Measurements from ENCODE around the gene RTN4.

RTN4 gene

DNA sequence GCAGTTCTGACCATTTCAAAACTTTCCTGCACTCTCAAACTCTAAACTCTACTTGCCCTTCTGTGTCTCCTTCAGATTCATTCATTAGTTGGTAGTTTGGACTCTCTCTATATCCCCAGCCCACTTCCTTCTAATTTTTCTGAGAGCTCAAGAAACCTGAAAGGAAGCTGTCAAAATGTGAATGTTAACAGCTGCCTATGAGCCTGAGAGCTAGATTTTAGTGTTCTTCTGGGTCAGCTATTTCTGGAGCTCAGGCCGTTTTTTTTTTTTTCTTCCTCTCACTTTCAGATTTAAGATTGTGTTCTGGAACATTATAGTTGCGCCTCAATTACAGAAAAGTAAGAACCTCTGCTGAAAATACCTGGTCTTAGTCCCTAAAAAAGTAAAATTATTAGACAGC is 73.1 kb downstream of the RTN4 start:
- no peaks in the 10 kb centered on the region for H3K9me3 ChIP-seq (ENCODE audit: control insufficient read depth in 2 of 2, low read length in 2 of 2)
- H3K27ac ChIP-seq (ENCODE audit: low read depth in 2 of 2, low read length in 2 of 2): no peak overlapping the region
- peaks cover 3 to 14% of the 10 kb centered on the region in 2 donors for H3K4me1 ChIP-seq (ENCODE audit: control insufficient read depth in 2 of 2, insufficient read depth in 2 of 2, low read length in 2 of 2)
- no peak overlapping the region for H3K4me3 ChIP-seq (ENCODE audit: low read length in 2 of 2)
- H3K36me3 ChIP-seq (ENCODE audit: control insufficient read depth in 2 of 2, insufficient read depth in 2 of 2, low read length in 2 of 2): peaks cover 9 to 10% of the 10 kb centered on the region in 2 donors
- no peaks in the 10 kb centered on the region for H3K27me3 ChIP-seq (ENCODE audit: control insufficient read depth in 2 of 2, insufficient read depth in 2 of 2, low read length in 2 of 2)
- no peak overlapping the region for H3K9ac ChIP-seq (ENCODE audit: low read depth in 1 of 2, low read length in 2 of 2)

DNA sequence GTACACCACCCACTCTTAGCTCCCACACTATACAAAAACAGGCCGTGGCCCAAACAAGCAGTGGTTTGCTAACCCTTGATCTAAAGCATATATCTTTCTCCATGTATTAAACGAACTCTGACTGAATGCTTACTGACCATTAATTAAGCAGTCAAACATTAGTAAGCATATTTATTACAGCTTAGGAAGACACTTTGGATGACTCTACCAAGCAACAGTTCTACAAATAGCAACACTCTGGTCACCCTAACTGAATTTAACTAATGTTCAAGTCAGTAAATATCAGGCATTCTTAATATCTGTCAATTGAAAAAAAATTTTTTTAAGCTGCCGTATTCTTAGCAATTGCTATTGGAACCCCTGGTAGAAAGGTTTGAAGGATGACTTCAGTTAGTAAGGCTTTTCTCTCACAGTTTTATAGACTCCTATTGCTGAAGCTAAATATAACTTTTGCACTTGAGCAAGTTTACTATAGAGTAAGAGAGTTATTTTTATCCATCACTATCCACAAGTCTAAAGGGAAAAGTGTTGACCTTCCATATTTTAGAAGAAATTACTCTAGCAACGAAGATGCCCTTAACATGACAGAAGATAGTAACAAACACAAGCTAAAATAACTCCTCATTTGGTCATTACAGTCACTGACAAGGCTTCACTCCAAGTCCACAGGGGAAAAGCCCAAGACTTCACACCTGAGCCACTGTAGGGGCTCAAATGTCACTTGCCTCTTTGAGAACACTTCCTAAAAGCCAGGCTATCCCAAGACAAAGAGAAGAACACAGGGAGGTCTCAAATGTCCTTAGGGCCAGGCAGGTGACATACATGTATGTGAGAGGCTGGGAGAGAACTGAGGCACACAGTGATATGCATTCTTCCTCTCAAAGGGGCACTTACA is 74.4 kb downstream of the RTN4 start:
- peaks cover 10 to 14% of the 10 kb centered on the region in 2 donors for H3K36me3 ChIP-seq (ENCODE audit: control insufficient read depth in 2 of 2, insufficient read depth in 2 of 2, low read length in 2 of 2)

DNA sequence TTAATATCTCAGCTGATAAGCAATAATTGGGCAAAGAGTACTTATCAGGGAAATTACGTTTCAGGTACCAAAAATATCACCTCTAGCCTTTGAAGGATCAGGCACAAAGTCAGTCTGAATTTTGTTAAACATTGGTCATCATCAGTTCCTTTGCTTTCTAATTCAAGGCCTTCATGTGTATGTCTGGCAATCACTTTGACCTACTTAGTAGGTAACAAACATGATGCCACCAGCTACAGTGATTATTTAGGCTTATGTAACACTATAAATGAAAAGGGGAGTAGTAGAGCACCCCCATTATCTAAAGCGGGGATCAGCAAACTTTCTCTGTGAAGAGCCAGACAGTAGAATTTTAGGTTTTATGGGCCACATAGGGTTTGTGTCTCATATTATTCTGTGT is 75.1 kb downstream of the RTN4 start:
- no peak overlapping the region for H3K27ac ChIP-seq (ENCODE audit: low read depth in 2 of 2, low read length in 2 of 2)
- no peak overlapping the region for H3K9ac ChIP-seq (ENCODE audit: low read depth in 1 of 2, low read length in 2 of 2)
- peaks cover 0 to 9% of the 10 kb centered on the region in 2 donors for H3K4me1 ChIP-seq (ENCODE audit: control insufficient read depth in 2 of 2, insufficient read depth in 2 of 2, low read length in 2 of 2)
- no peaks in the 10 kb centered on the region for H3K9me3 ChIP-seq (ENCODE audit: control insufficient read depth in 2 of 2, low read length in 2 of 2)
- no peak overlapping the region for H3K4me3 ChIP-seq (ENCODE audit: low read length in 2 of 2)
- H3K36me3 ChIP-seq (ENCODE audit: control insufficient read depth in 2 of 2, insufficient read depth in 2 of 2, low read length in 2 of 2): peaks cover 14 to 19% of the 10 kb centered on the region in 2 donors
- H3K27me3 ChIP-seq (ENCODE audit: control insufficient read depth in 2 of 2, insufficient read depth in 2 of 2, low read length in 2 of 2): no peaks in the 10 kb centered on the region

More for the DNA sequence above, 74.4 kb downstream of the RTN4 start:
- Histone ChIP-seq H3K4me3 (ENCODE audit: low read length in 2 of 2) (no peak overlapping the region), H3K9me3 (ENCODE audit: control insufficient read depth in 2 of 2, low read length in 2 of 2) (no peaks in the 10 kb centered on the region), H3K27me3 (ENCODE audit: control insufficient read depth in 2 of 2, insufficient read depth in 2 of 2, low read length in 2 of 2) (no peaks in the 10 kb centered on the region), H3K9ac (ENCODE audit: low read depth in 1 of 2, low read length in 2 of 2) (no peak overlapping the region), H3K4me1 (ENCODE audit: control insufficient read depth in 2 of 2, insufficient read depth in 2 of 2, low read length in 2 of 2) (peaks cover 3 to 12% of the 10 kb centered on the region in 2 donors), H3K27ac (ENCODE audit: low read depth in 2 of 2, low read length in 2 of 2) (no peak overlapping the region)

DNA sequence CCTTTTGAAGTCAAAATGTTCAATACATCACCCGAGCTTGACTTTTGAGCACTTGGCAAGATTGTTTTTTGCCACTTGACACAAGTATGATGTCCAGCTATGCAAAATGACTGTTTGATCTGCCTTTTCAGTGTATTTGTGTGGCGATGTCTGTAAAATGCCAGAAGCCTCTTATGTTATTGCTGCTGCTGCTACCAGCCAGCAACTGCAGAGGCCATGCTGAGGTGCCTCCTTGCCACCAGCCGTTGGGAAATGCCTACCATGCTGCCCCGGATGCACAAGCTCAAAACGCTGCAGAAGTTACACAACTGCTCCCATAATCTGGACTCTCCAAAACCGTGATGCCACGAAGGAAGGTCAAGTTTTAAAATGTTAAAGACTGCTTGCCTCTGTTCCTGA is 80.3 kb downstream of the RTN4 start:
- Histone ChIP-seq H3K27ac (ENCODE audit: low read depth in 2 of 2, low read length in 2 of 2) (no peak overlapping the region), H3K9me3 (ENCODE audit: control insufficient read depth in 2 of 2, low read length in 2 of 2) (no peaks in the 10 kb centered on the region), H3K4me1 (ENCODE audit: control insufficient read depth in 2 of 2, insufficient read depth in 2 of 2, low read length in 2 of 2) (peaks cover 0 to 3% of the 10 kb centered on the region in 2 donors), H3K9ac (ENCODE audit: low read depth in 1 of 2, low read length in 2 of 2) (no peak overlapping the region), H3K36me3 (ENCODE audit: control insufficient read depth in 2 of 2, insufficient read depth in 2 of 2, low read length in 2 of 2) (peaks cover 19% of the 10 kb centered on the region in 2 donors), H3K4me3 (ENCODE audit: low read length in 2 of 2) (no peak overlapping the region), H3K27me3 (ENCODE audit: control insufficient read depth in 2 of 2, insufficient read depth in 2 of 2, low read length in 2 of 2) (no peaks in the 10 kb centered on the region)

DNA sequence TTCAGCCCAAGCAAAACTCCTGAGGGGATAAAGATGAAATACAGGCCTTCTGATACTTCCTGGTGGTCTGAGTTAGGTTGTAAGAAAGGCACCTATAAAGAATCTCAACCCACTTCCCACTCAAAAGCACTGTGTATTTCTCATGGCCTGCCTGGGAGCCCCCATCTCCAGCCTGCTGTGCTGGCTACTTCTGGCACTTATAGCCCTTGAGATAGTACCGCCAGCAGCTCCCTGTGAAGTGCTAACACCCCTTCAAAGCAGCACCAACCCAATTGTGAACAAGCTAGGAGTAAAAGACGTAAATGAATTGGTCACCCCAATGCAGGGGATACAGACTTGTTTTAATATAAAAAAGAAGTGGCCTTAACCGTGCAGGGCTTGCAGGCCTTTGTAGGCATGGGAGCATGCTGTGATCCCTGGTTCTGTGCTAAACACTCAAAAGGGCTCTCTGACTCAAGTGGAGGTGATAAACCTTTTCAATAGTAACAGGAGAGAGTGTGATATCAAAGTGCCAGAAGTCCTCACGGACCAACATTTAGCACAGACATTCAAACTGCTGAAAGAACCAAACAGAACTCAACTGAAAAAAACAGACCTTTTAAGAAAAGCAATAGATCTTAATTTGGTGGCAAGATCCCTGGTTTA is 80.8 kb downstream of the RTN4 start:
- H3K36me3 ChIP-seq (ENCODE audit: control insufficient read depth in 2 of 2, insufficient read depth in 2 of 2, low read length in 2 of 2): peaks cover 19% of the 10 kb centered on the region in 2 donors
- H3K27ac ChIP-seq (ENCODE audit: low read depth in 2 of 2, low read length in 2 of 2): no peak overlapping the region
- H3K9ac ChIP-seq (ENCODE audit: low read depth in 1 of 2, low read length in 2 of 2): no peak overlapping the region
- no peak overlapping the region for H3K4me3 ChIP-seq (ENCODE audit: low read length in 2 of 2)
- peaks cover 0 to 3% of the 10 kb centered on the region in 2 donors for H3K4me1 ChIP-seq (ENCODE audit: control insufficient read depth in 2 of 2, insufficient read depth in 2 of 2, low read length in 2 of 2)
- H3K27me3 ChIP-seq (ENCODE audit: control insufficient read depth in 2 of 2, insufficient read depth in 2 of 2, low read length in 2 of 2): no peaks in the 10 kb centered on the region
- H3K9me3 ChIP-seq (ENCODE audit: control insufficient read depth in 2 of 2, low read length in 2 of 2): no peaks in the 10 kb centered on the region

DNA sequence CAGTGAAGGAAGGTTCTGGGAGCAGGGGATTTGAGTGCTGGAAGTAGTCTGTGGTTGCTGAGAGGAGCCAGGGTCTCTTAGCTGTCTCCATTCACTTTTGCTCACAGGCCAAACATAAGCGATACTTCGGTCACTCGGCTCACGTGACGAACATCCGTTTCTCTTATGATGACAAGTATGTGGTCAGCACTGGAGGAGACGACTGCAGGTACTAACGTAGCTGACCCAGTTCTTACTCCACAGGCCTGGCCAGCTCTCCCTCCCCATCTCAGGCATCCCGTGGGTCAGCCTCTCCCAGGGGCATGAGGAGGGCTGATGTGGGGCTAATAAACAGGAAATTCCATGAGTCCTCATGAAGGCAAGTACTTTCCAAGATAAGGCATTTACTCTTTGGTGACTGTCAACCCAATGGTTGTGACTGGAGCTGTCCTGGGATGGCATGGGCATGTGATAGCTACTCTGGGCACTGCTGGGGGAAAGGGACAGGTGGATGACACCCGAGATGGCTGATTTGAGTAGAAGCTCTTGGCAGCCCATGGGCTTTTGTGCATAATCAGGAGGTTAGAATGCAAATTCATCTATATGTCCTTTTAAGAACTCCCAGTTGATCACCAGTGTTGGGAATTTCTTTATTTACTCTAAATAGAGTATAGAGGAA is 81.6 kb downstream of the RTN4 start:
- Histone ChIP-seq H3K4me1 (ENCODE audit: control insufficient read depth in 2 of 2, insufficient read depth in 2 of 2, low read length in 2 of 2) (peaks cover 0 to 6% of the 10 kb centered on the region in 2 donors), H3K36me3 (ENCODE audit: control insufficient read depth in 2 of 2, insufficient read depth in 2 of 2, low read length in 2 of 2) (peaks cover 18 to 19% of the 10 kb centered on the region in 2 donors), H3K4me3 (ENCODE audit: low read length in 2 of 2) (no peak overlapping the region), H3K27me3 (ENCODE audit: control insufficient read depth in 2 of 2, insufficient read depth in 2 of 2, low read length in 2 of 2) (no peaks in the 10 kb centered on the region), H3K9ac (ENCODE audit: low read depth in 1 of 2, low read length in 2 of 2) (no peak overlapping the region), H3K9me3 (ENCODE audit: control insufficient read depth in 2 of 2, low read length in 2 of 2) (no peaks in the 10 kb centered on the region), H3K27ac (ENCODE audit: low read depth in 2 of 2, low read length in 2 of 2) (no peak overlapping the region)

DNA sequence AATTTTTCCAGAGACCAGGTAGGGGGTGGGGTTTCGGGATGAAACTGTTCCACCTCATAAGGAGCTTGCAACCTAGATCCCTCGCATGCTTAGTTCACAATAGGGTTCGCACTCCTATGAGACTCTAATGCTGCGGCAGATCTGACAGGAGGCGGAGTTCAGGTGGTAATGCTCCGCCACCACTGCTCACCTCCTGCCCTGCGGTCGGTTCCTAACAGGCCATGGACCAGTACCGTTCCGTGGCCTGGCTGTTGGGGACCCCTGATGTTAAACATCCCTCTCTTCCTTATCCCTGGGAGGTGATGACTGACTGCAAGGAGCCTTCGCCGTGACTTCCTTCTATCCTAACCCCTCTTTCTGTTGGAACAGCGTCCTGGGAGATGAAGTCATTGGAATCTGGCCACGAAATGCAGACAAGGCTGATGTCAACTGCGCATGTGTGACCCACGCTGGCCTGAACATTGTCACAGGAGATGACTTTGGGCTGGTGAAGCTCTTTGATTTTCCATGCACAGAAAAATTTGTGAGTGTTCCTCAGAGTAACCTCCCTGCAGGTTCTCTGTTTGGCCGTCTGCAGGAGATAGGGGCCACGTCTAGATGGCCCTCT is 82.4 kb downstream of the RTN4 start:
- H3K9ac ChIP-seq (ENCODE audit: low read depth in 1 of 2, low read length in 2 of 2): no peak overlapping the region
- no peaks in the 10 kb centered on the region for H3K9me3 ChIP-seq (ENCODE audit: control insufficient read depth in 2 of 2, low read length in 2 of 2)
- no peak overlapping the region for H3K4me3 ChIP-seq (ENCODE audit: low read length in 2 of 2)
- peaks cover 0 to 11% of the 10 kb centered on the region in 2 donors for H3K4me1 ChIP-seq (ENCODE audit: control insufficient read depth in 2 of 2, insufficient read depth in 2 of 2, low read length in 2 of 2)
- no peaks in the 10 kb centered on the region for H3K27me3 ChIP-seq (ENCODE audit: control insufficient read depth in 2 of 2, insufficient read depth in 2 of 2, low read length in 2 of 2)
- no peak overlapping the region for H3K27ac ChIP-seq (ENCODE audit: low read depth in 2 of 2, low read length in 2 of 2)
- H3K36me3 ChIP-seq (ENCODE audit: control insufficient read depth in 2 of 2, insufficient read depth in 2 of 2, low read length in 2 of 2): peaks cover 13 to 19% of the 10 kb centered on the region in 2 donors

DNA sequence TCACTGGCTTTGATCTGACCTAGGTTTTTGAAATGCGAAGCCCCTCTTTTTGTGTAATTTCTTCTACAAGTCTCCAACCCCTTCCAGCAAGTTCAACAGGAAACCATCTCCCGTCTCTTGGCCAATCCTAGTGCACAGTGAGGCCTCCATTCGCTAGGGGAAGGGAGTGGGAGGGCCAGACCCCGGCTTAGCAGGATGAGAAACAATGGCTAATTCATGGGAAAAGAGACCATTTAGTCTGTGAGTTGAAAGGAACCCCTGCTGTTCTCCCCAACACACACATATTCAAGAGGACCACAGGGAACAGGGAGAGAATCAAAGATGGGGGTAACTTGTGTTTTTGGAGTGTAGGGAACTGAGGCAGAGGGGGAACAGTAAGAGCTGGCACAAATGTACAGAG is 83.0 kb downstream of the RTN4 start:
- no peaks in the 10 kb centered on the region for H3K9me3 ChIP-seq (ENCODE audit: control insufficient read depth in 2 of 2, low read length in 2 of 2)
- H3K27ac ChIP-seq (ENCODE audit: low read depth in 2 of 2, low read length in 2 of 2): no peak overlapping the region
- no peak overlapping the region for H3K4me3 ChIP-seq (ENCODE audit: low read length in 2 of 2)
- peaks cover 5 to 16% of the 10 kb centered on the region in 2 donors for H3K4me1 ChIP-seq (ENCODE audit: control insufficient read depth in 2 of 2, insufficient read depth in 2 of 2, low read length in 2 of 2)
- H3K27me3 ChIP-seq (ENCODE audit: control insufficient read depth in 2 of 2, insufficient read depth in 2 of 2, low read length in 2 of 2): no peaks in the 10 kb centered on the region
- peaks cover 13 to 19% of the 10 kb centered on the region in 2 donors for H3K36me3 ChIP-seq (ENCODE audit: control insufficient read depth in 2 of 2, insufficient read depth in 2 of 2, low read length in 2 of 2)
- no peak overlapping the region for H3K9ac ChIP-seq (ENCODE audit: low read depth in 1 of 2, low read length in 2 of 2)

DNA sequence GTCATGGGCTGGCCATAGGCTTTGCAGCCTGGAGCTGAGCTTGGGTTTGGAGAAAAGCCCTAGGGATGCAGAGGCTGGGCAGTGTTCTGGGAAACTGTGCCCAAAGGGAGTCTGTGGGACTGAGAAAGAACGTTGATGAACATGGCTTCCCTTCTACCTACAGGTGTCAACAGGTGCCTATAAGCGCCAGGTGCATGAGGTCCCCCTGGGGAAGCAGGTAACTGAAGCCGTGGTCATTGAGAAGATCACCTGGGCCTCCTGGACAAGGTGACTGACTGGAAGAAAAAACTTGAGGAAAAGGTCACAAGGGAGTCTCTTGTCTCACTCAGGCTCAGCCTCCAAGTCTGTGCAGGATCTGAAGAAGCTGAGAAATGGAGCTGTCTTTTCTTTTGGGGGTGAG is 83.4 kb downstream of the RTN4 start:
- Histone ChIP-seq H3K9ac (ENCODE audit: low read depth in 1 of 2, low read length in 2 of 2) (no peak overlapping the region), H3K27me3 (ENCODE audit: control insufficient read depth in 2 of 2, insufficient read depth in 2 of 2, low read length in 2 of 2) (no peaks in the 10 kb centered on the region), H3K36me3 (ENCODE audit: control insufficient read depth in 2 of 2, insufficient read depth in 2 of 2, low read length in 2 of 2) (peaks cover 13 to 19% of the 10 kb centered on the region in 2 donors), H3K27ac (ENCODE audit: low read depth in 2 of 2, low read length in 2 of 2) (no peak overlapping the region), H3K9me3 (ENCODE audit: control insufficient read depth in 2 of 2, low read length in 2 of 2) (no peaks in the 10 kb centered on the region), H3K4me3 (ENCODE audit: low read length in 2 of 2) (no peak overlapping the region), H3K4me1 (ENCODE audit: control insufficient read depth in 2 of 2, insufficient read depth in 2 of 2, low read length in 2 of 2) (peaks cover 5 to 17% of the 10 kb centered on the region in 2 donors)
